ENCODE data around the gene B4GALNT1. TPM values are rescaled to one million over a fixed set of nuclear protein-coding genes. Genes with fewer than 3 reads are reported as not detected.
"Not testable (repeated sequence)": the region's sequence is repeated elsewhere in the genome, so short reads cannot be mapped to it uniquely, and the experiment has no call there.

The B4GALNT1 gene
- polyA plus RNA-seq, 10 donors = 1.5 to 3.1 (median 2.6) TPM

DNA sequence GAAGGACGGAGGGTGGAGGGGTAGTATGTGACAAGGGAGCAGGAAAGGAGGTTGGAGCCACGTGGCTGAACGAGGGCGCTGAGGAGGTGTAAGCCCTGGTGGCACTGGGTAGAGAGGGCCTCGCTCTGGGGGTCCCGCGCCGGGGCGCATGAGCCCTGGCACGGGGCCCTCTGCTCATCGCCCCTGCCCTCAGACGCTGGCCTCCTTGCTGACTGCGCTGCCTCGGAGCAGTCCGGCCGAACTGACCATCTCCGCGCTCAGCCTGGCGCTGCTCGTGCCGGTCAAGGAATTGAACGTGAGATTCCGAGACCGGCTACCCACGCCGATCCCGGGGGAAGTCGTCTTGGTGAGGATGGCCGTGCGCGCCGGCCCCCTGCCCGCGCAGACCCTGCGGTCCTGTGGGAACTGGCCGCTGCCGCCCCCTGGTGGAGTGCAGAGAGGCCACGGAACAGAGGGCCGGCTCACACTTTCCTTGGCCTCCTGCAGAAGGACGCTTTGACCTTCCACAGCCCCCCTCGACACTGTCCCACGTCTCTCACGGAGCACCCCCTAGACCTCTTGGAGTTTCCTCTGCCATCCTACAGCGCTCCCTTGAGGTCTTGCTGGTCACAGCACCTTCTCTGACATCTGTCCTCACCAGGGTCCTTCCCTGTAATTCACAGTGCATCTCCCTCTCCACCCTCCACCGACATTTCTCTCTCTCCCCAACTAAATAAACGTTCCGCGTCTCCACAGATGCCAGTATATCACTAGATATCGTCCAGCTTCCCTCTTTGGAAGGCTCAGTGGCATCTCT, 11.3 kb downstream of the B4GALNT1 start:
- peak in 1 of 3 donors; percentile 85 for DNase-seq

DNA sequence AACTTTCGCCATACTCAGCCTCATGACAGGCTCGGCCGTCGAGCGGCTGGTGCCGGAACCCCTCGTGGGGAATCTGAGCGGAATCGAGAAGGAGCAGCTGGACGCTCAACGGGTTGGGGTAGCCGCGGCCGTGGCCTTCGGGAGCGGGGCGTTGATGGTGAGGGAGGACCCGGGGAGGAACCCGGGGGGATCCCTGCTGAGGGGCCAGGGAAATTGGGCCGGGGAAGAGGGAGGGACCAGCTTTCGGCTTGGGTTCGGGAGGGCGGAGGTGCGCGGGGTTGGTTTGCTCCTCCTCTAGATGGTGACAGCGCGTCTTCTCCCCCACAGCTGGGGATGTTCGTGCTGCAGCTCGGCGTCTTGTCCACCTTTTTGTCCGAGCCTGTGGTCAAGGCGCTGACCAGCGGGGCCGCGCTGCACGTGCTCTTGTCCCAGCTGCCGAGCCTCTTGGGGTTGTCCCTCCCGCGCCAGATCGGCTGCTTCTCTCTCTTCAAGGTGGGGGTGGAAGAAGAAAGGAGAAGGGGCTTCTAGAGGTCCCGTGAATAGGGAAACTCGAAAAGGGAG, 12.0 kb downstream of the B4GALNT1 start:
- peak in 1 of 3 donors; percentile 64 for DNase-seq

DNA sequence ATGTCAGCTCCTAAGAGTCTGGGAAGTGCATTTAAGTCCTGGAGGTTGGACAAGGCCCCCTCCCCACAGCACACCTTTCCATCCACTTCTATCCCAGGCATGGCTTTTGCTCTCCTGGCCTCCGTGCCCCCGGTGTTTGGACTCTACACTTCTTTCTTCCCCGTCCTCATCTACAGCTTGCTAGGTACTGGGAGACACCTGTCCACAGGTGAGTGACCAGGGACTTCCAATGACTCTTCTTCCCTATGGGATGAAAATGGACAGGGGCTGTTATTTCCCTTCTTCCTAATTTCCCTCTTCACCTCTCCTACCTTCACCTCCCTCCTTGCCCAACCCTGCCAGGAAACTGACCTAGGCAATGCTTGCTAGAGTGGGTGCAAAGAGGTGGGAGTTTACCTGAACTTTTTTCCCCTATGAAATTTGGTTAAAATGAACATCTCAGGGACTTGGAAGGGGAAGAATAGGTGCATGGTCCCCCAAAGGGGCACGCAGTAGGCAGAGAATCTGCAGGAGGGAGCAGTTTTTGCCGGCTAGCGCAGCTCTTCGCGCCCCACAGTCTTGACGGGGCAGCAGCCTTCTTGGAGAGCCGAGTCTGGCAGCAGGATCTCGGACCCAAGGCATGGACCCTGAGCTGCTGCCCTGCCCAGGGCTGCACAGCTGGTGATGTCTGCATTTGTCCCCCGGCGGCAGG, 12.6 kb downstream of the B4GALNT1 start:
- no peak for DNase-seq

DNA sequence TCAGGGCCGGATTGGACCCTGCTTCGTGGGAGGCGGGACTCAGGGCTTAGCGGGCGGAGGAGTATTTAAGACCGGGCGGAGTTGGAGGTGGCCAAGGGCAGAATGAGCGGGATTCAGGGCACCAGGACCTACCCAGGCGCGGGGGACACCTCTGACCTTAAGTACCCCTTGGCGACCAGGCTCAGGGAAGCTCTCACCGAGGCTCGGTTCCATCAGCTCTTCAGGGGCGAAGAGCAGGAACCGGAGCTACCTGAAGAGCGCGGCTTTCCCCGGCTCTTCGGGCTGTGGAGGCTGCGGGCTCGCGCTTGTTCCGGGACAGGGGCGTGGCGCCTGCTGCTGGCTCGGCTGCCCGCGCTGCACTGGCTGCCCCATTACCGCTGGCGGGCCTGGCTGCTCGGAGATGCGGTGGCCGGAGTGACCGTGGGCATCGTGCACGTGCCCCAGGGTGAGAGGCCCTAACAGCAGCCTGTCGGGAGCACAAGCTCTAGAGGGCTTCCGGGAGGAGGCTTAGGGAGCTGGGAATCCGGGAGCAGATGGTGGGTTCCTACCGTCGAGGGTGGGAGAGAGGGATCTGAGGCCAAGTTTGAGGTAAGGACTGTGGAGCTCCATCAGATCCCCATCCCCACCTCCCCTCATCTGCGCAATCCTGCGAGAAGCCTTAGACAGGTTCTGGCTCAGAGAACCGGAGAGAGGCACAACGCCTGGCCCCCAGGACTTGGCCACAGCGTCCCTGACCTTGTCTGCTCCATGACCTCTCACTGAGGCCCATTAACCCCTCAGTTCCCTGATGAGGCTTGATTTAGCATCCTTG, 13.4 kb downstream of the B4GALNT1 start:
- DNase-seq = peak in 1 of 3 donors; percentile 36

DNA sequence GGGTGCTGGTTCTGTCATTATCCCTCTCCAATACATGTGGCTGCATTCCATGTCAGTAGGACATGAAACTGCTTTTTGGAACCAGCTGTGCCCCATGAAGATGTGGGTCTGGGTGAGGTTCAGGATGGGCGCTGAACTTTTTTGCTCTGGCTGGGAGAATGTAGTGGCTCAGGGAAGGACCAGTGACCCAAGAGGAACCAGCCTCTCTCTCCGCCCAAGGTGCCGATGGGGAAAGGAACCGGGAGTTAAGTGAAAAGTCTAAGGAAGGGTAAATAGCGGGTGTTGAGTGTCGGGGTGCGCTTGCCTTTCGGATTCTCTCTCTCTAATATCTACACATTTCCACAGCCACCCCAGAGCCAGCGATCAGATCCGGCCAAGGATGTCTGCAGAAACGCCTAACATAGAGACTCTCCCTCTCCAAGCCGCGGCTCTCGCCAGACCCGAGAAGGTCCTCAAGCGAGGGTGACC, 14.0 kb downstream of the B4GALNT1 start:
- no peak for DNase-seq

DNA sequence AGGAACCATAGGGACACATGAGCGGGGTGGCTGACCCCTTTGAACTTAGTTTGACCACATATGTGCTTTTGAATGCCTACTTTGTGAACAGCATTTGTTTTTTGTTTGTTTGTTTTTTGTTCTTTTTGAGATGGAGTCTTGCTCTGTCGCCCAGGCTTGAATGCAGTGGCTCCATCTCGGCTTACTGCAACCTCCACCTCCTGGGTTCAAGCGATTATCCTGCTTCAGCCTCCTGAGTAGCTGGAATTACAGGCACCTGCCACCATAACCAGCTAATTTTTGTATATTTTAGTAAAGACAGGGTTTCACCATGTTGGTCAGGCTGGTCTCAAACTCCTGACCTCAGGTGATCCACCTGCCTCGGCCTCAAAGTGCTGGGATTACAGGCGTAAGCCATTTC, 14.6 kb downstream of the B4GALNT1 start:
- not testable (repeated sequence) for DNase-seq

DNA sequence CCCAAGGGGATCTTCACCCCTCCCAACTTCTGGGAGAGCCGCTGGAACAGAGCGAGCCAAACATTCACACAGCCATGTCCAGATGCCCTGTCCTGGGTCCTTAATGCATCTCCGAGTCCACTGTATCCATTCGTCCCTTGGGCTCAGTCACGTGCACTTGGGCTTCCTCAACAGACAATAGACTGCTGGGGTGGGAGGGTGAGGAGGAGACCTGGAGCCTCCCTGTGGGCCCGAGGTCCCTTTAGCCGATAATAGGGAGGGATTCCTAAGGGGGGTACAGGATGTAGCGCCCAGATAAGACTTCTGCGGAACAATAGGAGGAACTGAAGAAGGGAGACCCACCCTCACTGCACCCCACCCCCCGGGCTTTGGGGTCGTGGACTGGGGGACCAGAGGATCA, 15.1 kb downstream of the B4GALNT1 start:
- no peak for DNase-seq

DNA sequence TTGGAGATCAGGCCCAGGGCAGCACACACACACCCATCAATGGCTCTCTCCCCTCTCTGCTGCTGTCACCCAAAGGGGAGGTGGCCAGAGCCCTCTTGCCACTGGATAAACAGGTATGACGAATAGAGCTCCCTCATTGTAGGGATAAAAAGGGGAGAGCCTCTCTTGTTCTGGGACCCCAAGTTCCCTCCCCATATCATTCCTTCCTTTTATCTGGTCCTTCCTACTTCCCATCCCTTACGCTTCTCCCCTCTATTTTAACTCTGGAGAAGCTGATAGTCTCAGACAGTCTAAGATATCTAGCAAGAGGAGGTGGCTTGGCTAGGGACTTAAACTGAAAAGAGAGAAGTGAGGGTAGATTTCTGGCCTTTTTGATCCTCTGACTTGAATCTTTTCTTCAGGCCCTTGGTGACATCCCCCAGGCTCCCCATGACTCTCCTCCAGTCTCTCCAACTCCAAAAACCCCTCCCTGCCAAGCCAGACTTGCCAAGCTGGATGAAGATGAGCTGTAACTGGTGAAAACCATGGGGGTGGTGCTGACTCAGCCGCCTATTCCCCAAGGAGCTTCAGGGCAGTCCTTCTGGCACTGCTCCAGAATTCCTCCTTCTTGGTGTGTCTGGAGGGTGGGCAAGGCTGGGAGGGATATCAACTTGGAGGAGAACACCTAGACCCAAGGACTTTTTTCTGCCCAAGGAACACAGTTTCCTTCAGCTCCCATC, 16.5 kb downstream of the B4GALNT1 start:
- no peak for DNase-seq

DNA sequence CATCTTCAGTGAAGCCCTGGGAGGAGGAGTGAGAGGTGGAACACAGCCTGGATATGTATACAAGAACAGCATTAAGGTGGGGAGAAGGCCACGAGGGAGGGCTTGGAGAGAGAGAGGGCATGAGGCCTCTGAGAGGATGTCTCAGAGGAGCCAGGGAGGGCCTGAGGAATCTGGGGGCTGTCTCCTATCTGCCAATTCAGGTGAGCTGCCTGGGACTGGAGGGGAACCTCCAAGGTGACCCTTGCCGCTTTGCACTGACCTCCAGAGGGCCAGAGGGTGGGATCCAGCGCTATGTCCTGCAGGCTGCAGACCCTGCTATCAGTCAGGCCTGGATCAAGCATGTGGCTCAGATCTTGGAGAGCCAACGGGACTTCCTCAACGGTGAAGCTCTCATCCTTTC, 17.4 kb downstream of the B4GALNT1 start:
- DNase-seq = no peak

DNA sequence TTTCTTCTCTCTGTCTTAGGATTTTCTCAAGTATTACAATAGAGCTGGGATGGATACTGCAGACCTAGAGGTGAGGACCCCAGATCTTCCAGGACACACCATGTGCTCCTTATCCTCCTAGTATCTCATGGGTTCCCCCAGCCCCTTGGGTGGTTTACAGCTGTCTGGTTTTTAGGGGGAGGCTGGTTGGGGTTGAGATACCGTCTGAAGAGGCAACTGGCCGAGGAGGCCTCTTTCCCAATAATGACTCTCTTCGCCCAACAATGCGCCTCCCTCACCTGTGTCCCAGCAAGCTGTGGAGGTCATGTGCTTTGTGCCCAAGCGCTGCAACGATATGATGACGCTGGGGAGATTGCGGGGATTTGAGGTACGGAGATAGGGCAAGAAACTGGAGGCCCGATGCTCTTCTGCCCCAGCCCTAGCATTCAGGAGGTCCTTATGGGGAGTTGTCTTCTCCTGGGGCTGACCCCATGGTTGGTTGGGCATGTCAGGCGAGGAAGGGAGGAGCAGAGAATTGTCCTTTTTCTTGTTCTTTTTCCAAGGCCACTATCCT, 18.0 kb downstream of the B4GALNT1 start:
- DNase-seq = no peak

DNA sequence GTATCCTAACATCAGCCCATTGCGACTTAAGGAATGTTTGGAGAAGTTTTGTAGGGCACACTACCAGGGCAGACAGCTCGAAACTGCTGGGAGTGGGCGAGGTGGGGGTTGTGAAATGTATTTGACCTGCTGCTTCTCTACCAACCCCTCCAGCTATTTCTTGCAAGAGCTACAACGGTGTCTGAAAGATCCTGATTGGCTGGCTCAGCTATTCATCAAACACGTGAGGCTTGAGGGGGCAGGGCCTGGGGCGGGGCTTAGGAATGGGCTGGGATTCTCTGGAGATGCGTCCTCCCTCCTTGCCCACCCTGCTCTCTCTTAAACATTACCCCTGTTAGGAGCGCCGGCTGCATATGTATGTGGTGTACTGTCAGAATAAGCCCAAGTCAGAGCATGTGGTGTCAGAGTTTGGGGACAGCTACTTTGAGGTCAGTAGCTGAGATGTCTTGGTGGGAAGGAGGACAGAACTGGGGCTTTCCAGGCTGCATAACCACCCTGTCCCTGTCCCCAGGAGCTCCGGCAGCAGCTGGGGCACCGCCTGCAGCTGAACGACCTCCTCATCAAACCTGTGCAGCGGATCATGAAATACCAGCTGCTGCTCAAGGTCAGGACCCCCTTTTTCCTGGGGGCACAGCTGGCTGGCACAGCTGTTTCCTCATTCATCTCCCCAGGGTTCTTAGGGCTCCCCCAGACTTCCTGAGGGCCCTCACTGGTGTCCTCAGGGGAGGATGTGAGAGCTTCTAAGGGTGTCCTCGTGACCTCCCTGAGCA, 18.6 kb downstream of the B4GALNT1 start:
- DNase-seq = peak in 1 of 3 donors; percentile 42

DNA sequence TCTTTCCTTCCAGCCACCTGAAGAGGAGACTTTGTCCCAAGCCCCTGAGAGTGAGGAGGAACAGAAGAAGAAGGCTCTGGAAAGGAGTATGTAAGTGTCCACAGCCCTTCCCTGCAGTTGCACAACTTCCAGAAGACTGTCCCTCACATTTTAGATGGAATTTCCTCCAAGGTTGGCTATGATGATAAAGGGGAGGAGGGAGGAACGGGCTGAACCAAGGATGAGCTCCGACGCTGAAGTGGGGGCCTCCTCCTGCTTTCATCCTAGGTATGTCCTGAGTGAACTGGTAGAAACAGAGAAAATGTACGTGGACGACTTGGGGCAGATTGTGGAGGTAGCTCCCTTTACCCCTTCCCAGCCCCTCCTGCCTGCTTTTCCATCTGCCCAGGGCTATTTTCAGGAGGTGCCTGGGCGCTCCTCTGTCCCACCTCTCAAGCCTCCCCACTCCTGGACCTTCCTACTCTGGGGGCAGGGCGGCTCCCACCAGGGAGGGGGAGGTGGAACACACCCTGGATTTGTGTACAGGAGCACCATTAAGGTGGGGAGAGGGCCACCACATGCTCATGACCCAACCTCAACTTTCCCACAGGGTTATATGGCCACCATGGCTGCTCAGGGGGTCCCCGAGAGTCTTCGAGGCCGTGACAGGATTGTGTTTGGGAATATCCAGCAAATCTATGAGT, 19.4 kb downstream of the B4GALNT1 start:
- no peak for DNase-seq

DNA sequence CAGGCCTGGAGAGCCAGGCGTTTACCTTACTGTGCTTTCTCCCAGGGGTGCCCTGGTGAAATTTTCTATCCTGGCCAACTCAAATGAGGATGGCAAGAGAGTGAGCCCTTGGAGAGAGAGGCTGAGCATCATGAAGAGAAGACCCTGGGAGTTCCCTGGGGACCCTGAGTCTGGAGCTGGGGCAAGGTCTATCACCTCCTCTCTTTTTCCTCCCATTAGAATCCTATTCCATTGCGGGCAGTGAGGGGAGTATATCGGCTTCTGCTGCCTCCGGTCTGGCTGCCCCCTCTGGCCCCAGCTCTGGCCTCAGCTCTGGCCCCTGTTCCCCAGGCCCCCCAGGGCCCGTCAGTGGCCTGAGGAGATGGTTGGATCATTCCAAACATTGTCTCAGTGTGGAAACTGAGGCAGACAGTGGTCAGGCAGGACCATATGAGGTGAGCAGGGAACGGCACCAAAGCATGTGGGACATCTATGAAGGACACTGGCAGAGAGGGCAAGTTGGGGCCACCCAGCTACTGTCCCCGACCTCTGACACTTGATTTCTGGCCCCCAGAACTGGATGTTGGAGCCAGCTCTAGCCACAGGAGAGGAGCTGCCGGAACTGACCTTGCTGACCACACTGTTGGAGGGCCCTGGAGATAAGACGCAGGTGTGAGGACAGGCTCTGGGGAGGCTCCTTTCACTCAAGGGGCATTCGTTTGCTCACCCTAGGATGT, 20.1 kb downstream of the B4GALNT1 start:
- DNase-seq = no peak

DNA sequence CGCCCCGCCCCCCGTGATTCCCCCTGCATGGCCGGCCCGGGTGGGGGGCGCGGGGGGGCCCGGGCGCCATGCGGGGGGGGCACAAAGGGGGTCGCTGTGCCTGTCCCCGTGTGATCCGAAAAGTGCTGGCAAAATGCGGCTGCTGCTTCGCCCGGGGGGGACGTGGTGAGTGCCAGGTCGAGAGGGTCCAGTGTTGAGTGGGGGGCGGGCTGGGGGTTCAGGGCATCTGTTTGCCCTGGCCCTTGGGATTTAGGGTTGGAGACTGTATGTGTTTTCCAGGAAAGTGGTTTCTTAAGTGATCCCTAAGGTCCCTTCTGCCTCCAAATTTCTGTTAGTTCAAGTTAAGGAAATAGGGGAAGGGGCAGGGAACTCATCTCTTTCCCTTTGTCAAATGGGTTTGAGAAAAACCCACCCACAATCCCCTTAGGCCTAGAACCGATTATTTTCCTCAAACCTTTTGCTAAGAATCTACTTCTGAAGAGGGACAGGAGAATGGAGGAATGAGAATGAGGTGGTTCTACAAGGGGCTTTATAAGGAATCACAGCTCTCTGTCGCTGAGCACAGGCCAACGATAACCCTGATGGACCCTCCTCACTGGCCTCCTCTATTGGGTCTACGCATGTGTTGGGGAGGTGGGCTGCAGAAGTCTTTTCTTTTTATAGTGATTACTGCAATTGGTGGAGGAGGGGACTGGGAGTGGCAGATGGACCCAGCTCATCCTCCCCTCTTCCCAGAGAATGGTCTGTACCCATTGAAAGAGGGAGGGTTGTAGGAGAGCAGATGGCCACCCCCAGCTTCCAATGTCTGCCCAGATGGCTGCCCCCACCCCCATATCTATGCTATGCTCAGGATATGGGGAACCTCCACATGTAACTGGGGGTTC, 20.9 kb downstream of the B4GALNT1 start:
- DNase-seq = peak in 1 of 3 donors; percentile 55

DNA sequence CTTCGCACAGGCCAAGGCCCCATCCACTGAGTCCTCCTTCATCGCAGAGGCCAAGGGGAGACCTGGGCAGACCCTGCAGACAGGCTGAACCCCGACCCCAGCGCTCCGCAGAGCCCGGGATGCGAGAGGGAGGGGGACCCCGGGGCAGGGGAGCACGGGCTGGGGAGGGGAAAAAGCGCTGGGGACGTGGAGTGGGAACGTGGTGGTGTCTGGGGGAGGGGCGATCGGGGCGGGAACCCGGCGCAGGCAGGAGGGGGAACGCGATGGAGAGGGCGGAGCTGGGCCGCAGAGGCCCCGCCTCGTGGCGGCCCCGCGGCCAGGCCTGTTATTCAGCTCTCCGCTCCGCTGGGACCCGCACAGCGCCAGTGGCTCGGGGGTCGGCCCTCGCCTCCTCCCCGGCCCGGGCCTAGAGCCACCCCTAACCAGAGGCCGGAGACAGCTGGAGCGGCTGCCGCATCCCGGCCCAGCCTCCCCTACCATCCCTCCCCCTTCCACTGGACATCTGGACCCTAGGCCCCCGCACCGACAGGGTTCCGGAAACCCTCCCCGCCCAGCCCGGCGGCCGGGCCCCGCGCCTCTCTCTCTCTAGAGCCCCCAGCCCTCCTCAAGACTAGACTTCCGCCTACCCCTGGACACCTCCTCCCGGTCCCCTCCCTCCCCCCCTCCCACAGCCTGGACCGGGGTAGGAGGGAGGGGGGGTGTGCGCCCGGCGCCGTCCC, 21.7 kb downstream of the B4GALNT1 start, which contains the start of gene ARHGEF25:
Gene ARHGEF25, plus strand, starts transcription at position 328 of the 719 bp plus-strand sequence. CDS start 460 bp downstream, outside the sequence.
- DNase-seq = peak; percentile 83 to 97 (median 95)

DNA sequence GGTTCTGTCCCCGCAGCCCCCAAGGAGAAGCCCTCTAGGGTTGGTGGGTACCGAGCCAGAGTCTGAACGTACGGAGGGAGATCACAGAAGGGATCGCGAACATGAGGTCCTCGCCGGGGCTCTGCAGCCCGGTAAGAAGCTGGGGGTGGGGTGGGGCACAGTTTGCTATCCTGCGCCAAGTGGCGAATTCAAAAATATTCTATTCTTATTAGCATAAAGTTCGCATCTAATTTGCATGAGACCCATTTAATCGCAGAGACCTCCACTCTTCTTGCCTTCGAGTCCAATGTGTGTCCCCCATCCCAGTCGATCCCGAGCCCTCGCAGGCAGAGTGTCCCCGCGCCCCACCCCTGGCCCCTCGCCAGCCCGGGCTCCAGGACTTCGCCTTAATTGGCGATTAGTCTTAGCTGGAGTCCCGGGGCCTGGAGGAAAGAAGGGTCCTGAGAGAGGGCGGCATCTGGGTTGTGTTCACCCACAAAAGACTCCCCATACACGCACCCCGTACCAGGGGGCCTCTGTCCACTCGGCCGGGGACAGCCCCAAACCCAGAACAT, 22.4 kb downstream of the B4GALNT1 start:
- no peak for DNase-seq
